DND-41 (cell line): ENCODE data around the gene EP400.

Experiments used
- EZH2 ChIP-seq: IDR thresholded peaks from 3 replicates; pipeline ENCODE4 v1.6.1; 2012; ENCODE audit warnings: borderline replicate concordance, low read depth, mild to moderate bottlenecking, moderate library complexity, low read length, inconsistent platforms; ENCODE audit not compliant: severe bottlenecking
- TF ChIP-seq, protein P1 (sequence below): IDR thresholded peaks from 2 replicates; pipeline ENCODE4 v1.5.1; 2012; ENCODE audit warnings: borderline replicate concordance, low read length, moderate library complexity, mild to moderate bottlenecking; ENCODE audit not compliant: poor library complexity, severe bottlenecking; ENCODE audit errors: extremely low read depth

DNA sequence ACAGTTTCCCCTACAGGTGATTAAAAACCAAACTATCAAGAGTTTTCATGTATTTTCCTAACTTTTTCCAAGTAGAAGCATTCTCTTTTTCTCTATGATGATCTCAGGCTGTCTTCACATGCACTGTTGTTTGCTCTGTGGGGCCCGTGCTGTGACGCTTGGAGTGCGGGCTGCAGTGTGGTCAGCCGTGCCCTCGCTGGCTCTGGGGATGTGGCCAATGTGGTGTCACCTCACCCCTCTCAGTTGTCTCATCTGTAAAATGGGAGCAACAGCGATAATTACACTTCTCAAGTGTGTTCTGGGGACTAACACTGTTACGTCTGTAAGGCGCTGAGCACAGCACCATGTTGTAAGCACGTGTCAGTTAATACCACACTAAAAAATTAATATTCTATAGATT lies 165.8 kb downstream of the EP400 start:
- TF ChIP-seq, protein P1, sequence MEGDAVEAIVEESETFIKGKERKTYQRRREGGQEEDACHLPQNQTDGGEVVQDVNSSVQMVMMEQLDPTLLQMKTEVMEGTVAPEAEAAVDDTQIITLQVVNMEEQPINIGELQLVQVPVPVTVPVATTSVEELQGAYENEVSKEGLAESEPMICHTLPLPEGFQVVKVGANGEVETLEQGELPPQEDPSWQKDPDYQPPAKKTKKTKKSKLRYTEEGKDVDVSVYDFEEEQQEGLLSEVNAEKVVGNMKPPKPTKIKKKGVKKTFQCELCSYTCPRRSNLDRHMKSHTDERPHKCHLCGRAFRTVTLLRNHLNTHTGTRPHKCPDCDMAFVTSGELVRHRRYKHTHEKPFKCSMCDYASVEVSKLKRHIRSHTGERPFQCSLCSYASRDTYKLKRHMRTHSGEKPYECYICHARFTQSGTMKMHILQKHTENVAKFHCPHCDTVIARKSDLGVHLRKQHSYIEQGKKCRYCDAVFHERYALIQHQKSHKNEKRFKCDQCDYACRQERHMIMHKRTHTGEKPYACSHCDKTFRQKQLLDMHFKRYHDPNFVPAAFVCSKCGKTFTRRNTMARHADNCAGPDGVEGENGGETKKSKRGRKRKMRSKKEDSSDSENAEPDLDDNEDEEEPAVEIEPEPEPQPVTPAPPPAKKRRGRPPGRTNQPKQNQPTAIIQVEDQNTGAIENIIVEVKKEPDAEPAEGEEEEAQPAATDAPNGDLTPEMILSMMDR = no peak
- no peak for TF ChIP-seq EZH2
